HG02852 (cell line): Measurements from ENCODE around the gene GAD1.

ENCODE experiments used
- ATAC-seq: cut with Tn5 transposase; IDR thresholded peaks from one replicate; pipeline ENCODE4 v1.9.1; 2021; ENCODE audit warnings: mild to moderate bottlenecking, moderate library complexity; ENCODE audit not compliant: unreplicated experiment

GAD1 gene

DNA sequence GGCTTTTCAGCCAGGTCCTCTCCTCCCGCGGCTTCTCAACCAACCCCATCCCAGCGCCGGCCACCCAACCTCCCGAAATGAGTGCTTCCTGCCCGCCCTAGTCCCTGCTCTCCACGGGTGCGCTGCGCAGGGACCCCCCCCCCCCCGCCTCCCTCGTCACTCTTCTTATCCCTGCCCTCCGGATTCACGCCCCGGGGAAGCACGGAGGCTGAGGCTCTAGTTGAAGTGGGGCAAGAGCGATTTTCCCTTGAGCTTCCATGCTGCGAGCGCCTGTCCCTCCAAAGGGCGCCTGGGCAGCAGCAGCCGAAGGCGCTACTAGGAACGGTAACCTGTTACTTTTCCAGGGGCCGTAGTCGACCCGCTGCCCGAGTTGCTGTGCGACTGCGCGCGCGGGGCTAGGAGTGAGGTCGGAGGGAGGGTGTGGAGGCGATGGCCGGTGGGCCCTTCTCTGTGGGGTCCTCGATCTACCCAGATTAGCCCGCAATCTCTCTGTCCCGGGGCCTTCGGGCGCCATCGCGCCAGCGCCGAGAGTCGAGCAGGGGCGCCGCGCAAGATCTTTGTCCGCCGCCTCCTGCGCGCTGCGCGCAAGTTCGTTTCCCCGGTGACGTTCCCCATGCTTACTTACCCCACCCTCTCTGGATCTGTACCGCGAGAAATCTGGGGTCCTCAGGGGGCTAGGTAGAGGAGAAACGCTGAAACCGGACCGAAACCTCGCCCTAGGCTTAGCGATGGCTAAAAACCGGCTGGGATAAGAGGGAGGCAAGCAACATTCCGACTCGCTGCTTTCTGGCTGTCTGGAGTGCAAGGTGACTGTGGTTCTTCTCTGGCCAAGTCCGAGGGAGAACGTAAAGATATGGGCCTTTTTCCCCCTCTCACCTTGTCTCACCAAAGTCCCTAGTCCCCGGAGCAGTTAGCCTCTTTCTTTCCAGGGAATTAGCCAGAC lies 677 bp downstream of the GAD1 start:
- ATAC-seq, result peak; percentile 16

DNA sequence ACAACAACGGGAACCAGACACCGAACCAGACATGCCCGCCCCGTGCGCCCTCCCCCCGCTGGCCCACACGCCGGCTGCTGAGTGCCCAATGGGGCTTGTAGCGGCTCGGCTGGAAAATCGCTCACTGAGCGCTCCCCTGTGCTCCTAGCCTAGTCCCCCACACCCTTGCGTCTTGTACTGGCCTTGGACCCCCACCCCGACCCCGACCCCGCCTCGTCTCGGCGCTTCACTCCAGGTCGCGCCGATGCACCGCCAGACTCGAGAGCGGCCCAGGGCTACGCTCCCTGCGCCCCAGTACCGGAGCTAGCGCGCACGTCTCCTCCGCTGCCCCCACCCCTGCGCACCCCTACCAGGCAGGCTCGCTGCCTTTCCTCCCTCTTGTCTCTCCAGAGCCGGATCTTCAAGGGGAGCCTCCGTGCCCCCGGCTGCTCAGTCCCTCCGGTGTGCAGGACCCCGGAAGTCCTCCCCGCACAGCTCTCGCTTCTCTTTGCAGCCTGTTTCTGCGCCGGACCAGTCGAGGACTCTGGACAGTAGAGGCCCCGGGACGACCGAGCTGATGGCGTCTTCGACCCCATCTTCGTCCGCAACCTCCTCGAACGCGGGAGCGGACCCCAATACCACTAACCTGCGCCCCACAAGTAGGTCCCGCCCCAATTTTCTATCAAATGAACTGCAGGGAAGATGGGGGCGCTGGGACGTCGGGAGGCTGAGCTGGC lies 1.5 kb downstream of the GAD1 start:
- ATAC-seq, result no peak

DNA sequence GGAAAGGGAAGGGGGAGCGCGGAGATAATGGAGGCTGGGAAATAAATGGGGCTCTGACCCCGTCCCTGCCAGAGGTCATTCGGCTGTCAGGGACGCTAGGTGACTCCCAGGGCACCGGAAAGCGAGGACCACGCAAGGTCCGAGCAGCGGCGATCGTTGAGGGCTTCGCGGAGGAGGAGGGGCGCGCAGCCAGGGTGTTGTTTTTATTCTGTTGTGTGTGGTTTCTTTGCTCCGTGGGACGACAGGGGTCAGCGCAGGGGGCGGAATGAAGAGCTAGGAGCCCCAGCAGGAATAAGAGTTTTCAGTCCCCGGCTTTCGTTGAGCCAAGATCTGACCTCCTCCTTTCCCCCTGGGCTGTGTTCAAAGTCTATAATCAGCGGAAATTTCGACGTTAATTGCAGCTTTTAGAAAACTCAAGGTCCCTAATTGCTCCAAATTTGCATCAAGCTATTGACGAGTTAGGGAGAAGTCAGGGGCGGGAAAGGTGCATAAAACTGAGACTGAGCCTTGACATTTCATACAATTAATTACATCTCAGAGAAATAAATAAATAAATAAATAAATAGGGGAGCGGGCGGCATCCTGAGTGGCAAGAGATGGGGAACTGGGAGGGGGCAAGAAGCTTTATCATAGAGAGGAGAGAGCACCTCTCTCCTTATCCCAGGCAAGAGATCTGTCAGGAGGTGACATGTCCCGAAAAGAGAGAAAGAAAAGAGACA lies 2.2 kb downstream of the GAD1 start:
- no peak for ATAC-seq

DNA sequence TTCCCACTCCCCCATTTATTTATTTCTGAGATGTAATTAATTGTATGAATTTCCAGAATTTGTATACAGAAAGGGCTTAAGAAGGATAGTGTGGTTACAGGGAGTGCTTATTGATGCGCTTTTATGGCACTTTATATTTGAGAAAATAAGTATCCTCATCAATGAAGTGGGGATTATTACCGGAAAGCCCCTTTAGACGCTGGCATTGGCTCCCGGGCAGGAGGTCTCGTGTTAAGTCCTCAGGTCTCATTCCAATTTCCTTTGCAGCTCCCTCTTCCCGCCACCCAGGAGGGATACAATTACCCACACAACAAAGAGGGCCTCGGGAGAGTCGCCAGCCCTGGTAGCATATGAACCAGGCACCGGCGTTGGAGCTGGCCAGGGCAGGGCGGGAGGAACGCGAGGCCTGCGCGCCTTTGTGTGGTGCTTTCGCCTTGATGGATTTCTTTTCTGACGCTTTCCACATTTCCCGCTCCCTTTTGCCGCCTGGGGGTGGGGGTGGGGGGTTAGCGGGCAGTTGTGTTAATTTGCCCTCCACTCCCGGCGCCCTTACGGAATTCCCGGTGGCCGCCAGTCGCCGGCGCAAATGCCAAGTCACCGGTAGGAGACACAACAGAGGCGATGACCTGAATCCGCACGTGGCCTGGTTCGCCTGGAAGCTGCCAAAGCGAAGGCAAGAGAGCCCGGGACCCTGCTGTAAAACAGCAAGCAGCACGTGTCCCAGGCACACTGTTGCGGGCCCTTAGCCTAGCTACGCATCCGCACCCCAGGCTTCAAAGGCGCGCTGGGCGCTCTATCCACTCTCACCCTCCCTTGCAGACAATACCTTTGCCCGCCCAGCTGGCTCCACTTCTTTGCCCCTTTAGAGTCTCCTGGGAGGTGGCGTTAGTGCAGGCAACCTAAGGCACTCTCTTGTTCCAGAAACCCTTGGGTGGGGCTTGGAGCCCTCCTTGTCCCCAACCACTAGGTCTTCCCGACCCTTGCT lies 3.3 kb downstream of the GAD1 start:
- ATAC-seq, result no peak

DNA sequence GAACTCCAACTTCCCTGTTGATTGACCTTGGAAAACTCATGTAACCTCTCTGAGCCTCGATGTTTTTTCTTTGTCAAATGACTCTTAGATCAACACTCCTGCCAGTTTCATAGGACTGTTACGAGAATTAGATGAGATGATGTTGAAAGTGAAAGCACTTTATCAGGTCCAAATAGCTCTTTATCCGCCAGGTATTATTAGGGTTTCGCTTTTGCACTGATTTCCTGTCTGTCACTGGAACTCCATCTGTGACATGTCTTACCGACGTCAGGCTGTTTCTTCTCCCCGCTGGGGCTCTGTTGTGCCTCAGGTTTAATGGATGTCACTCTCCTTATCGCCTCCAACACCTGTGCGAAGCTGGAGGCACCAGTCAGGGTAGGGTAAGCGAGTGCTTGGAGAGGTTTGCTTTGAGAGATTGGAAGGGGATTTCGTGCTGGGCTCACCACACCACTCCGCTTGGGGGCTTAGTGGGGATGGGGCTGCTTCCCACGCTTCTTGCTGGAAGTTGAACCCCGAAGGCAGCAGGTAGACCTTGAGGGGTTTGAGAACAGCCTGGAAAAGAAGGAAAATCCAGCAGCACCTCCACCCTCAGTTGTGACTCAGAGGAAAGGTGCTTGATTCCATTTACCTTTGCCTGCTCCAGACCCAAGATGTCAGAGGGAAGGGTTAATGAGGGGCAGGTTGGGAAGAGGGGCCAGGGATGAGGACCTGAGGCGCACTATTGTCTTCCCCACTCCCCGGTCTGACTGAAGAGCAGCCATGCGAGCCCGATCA lies 4.3 kb downstream of the GAD1 start:
- peak; percentile 37 for ATAC-seq

DNA sequence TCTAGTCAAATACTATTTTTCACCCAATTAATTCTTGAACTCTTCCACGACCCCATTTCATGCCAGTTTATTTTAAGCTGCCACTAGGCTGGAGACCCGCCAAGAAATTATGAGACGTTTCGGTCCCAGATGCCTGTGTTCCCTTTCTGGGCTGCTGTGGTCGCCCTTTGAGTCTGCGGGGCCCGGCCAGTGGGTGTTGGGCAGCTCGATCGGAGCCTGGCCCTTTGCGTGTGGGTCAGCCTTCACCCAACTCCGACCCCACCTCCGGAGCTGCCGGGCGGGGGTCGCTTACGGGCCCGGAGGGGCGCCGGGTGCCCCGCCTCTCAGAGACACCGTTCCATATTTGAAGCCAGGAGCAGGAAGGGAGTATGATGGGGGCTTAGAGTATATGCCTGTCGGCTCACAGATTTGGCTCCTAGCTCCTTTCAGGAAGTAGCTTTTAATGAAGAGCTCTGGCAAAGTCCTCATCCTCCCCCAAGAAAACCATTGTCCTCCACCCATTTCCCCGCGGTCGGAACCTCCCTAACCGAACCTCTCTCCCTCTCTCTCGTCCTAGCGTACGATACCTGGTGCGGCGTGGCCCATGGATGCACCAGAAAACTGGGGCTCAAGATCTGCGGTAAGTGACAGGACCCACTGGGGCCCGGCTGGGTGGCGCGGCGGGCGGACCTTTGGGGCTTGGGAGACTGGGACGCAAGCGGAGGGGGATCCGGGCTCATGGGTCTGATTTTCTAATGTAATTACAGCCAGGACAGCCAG lies 5.0 kb downstream of the GAD1 start:
- no peak for ATAC-seq

DNA sequence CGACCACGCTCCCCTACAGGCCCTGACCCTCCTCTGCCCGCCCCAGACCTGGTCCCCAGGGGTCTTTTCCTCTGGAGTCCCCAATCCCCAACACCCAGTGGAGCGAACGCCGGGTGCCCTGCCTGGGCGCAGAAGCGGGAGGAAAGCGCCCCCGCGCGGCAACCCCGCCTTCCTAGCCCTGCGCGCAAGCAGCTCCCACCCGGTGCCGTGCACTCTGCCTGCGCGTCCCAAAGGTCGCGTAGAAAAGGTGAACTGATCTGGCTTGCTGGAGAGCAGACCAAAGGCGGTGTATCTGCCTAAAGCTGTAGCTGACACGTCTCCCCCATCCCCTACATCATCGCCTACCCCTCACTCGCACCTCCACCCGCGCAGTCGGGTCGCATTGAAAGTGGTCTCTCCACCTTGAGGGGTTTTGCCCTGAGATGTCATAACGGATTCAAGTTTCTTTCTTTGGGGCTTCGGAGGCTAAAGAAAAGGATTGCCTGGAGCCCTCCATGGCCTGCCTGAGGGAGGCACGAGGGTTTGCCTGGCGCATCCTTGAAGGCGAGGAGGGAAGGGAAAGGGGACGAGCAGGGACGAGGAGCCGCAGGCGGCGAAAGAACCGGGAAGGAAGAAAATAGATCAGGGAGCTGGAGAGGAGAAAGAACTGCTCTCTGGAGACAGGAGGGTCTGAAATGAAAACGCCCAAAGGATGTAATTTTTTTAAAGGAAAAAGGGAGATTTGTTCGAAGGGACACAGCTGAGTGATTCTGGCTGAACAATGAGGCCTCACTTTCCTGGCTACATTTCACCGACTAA lies 5.8 kb downstream of the GAD1 start:
- ATAC-seq, result no peak

DNA sequence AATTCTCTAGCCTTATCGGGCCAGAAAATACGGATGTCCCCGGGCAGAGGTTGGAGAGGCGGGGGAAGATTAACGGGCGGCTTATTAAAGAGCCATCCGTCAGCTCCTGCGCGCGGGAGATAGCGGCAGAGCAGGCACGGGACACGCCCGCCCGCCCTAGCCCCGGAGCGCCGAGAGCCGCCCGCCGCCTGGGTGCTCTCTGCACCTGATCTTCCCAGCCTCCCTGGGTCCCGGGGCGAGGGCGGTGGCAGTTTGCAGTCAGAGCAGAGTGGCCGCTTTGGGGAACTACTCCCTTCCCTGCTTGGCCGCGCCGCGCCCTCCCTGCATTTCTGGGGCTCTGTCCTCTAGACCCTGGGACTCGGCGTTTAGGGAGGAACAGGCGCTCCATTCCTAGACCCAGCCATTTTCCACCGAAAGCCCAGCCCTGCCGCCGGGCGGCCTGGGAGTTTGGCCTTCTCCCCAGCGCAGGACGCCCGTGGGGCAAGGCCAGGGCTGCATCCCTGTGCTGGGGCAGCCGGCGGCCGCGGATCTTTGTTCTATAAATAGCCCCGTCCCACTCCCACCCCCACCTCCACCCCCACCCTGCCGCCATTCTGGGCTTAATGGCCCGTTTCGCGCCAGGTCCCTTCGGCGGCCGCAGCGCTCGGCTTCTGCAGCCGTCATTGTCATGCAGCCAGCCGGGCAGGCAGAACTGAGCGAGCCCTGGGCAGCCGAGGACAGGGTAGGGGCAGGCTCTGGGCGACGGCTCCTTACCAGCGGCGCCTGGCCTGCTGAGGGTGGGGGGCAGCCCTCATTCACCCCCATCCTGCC lies 6.6 kb downstream of the GAD1 start:
- no peak for ATAC-seq

DNA sequence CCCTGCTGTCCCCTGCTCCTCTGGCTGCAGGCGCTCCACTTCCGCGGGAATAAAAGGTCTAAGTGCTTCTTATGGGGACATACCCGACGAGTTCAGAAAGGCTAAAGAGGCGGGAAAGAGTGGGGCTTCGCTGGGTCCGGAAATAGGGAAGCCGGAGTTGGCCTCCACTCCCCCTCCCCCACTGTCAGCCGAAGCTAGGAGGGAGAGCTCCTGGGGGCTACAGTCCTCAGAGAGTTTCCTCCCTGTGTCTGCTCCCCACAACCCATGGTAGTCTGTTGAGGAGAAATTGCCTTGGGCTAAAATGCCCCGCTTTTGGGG lies 7.2 kb downstream of the GAD1 start:
- no peak for ATAC-seq

DNA sequence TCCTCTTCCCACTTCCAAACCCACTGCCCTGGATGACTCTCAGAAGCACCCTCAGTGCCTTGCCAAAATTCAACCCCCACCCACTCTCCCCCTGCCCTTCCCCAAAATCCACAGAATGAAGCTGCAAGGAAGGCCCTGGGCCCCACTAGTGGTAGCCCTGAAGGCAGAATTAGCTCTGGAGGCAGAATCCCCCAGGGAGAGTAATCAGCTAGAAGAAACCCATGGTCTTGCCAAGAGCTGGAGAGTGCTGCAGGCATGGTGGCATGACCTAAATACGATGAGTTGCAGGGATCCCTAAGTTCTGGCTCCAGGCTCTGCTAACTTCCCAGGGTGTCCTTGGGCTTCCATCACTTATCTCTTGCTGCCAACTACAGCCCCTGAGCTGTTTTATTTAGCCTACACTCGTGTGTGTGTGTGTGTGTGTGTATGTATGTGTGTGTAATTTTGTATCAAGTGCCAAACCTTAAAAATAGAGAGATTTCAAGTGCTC lies 7.9 kb downstream of the GAD1 start:
- no peak for ATAC-seq

DNA sequence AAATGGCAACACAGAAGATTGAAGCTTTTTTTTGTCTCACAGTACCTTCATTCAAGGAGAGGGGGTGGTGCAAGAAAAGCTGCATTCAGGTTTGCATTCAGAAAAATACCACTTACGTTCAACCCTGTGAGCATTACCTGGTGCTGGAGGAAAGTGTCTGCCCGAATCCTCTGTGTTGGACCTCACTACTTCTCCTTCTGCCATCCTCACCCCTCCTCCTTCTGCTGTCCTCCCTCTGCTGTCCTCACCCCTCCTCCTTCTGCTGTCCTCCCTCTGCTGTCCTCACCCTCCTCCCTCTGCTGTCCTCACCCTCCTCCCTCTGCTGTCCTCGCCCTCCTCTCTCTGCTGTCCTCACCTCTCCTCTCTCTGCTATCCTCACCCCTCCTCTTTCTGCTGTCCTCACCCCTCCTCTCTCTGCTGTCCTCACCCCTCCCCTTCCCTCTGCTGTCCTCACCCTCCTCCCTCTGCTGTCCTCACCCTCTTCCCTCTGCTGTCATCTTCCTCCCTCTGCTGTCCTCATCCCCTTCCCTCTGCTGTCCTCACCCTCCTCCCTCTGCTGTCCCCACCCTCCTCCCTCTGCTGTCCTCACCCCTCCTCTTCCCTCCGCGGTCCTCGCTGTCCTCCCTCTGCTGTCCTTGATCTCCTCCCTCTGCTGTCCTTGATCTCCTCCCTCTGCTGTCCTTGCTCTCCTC lies 11.3 kb downstream of the GAD1 start:
- ATAC-seq, result no peak

DNA sequence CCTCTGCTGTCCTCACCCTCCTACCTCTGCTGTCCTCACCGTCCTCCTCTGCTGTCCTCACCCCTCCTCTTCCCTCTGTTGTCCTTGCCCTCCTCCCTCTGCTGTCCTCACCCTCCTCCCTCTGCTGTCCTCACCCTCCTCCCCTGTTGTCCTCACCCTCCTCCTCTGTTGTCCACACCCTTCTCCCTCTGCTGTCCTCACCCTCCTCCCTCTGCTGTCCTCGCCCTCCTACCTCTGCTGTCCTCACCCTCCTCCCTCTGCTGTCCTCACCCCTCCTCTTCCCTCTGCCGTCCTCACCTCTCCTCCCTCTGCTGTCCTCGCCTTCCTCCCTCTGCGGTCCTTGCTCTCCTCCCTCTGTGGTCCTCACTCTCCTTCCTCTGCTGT lies 11.8 kb downstream of the GAD1 start:
- ATAC-seq, result no peak

DNA sequence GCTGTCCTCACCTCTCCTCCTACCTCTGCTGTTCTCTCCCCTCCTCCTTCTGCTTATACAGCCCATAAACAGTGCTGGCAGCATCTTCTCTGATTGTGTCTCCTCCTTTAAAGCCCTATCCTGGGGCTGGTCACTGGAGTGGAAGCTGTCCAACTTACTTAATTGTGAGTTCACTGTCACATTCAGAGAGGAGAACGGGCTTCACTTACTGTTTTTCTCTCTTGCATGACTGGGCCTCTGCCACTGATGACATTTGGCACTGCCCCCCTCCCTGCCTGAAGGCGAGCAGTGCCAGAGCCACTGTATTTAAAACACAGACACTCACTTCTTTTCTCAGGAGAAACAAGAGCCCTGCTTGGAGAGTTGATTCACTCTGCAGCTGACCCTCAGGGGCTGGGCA lies 12.3 kb downstream of the GAD1 start:
- ATAC-seq, result no peak

DNA sequence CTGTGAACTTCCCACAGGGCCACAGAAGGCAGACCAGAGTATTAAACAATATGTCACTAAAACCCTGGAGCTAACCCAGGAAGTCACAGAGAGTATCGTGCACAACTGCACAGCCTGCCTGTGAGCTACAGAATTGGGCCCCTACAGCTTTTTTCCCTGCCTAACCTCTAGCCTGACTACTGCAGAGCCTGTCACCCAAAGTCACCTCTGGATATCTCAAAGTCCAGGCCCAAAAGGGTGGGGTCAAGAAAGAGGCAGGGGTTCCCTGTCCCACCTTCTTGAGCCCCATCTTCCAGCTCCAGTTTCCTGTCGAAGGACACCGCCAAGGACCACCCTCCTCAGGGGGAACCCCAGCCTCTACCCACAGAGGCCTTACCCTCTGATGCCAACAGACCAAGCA lies 13.5 kb downstream of the GAD1 start:
- no peak for ATAC-seq

DNA sequence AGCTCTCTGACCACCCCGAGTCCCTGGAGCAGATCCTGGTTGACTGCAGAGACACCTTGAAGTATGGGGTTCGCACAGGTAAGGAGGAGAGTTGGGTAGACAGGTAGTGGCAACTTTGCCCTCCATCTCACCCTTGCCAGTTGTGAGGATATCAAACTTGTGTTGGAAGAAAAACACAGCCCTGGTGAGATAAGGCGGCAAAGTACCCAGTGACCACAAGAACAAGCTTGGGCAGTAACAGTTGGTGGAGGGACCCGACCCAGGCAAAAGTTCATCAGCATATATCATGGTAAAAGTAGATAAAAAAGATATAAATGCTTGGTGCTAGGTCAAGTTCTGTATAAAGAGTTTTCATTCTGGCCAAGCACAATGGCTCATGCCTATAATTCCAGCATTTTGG lies 14.4 kb downstream of the GAD1 start:
- ATAC-seq, result no peak

DNA sequence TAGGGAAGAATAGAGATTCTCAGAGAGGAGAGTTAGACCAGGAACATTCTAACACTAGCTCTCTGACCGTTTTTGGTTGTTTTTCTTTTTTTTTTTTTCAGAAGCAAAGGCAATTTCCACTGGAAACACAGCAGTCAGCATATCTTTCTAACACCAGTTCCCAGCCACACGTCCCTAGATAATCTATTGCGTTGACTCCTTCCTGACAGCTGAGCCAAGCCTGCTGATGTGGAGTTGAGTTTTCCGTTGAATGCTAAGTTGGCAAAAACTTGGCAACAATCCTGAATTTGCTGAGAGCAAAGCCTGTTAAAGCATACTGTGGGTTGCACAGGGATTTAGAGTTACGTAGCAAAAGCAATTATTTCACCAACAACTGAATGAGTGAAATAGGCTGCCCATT lies 19.3 kb downstream of the GAD1 start:
- ATAC-seq, result no peak

DNA sequence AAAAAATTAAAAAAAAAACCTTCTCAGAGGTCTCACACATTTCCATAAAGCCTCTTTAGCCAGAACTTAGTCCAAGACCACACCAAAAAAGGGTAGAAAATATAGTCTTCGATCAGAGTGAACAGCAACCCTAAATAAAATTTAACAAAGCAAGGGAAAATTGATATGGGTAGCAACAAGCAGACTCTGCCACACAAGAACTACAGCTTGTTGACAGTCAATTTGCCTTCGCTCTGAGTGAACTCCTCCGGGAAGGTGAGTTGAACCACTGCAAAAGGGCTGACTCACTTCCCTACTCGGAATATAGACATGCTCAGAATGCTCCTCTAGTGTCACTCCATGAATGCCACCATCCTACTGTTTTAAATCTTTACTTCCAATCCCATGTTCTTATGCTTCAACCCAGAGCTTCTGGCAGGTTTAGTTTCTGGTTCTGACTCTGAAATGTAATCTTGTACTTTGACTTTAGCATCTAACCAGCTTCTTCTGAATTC lies 24.1 kb downstream of the GAD1 start:
- ATAC-seq, result no peak
